Neural cell (in vitro differentiated cells): ENCODE results near the gene MLLT10. TPM values are rescaled to one million over a fixed set of nuclear protein-coding genes. Genes with fewer than 3 reads are reported as not detected.

Source experiments
- H2AFZ ChIP-seq: fragments of 200-600, 300-800 bp; sonication (generic), shearing (Covaris generic); 2 replicates; pipeline ENCODE4 v1.6.0; 2014; ENCODE audit warnings: low read depth, mild to moderate bottlenecking, antibody characterized with exemption, low read length, moderate library complexity
- H3F3A ChIP-seq: fragments of 200-600 bp; shearing (Covaris generic); 2 replicates; pipeline ENCODE4 v1.6.1; 2016; ENCODE audit warnings: mild to moderate bottlenecking, moderate library complexity, mixed read lengths, antibody characterized with exemption, low read length; ENCODE audit not compliant: insufficient read depth, poor library complexity, severe bottlenecking
- H3K27ac ChIP-seq: fragments of 200-600, 300-800 bp; sonication (generic), shearing (Covaris generic); 2 replicates; pipeline ENCODE4 v1.5.1; 2014; ENCODE audit warnings: mild to moderate bottlenecking, low read length, moderate library complexity
- H3K27me3 ChIP-seq: fragments of 300-800, 200-600 bp; sonication (generic), shearing (Covaris generic); 2 replicates; pipeline ENCODE4 v1.6.0; 2014; ENCODE audit warnings: mild to moderate bottlenecking, low read depth, low read length, moderate library complexity; ENCODE audit not compliant: insufficient read depth
- H3K36me3 ChIP-seq: fragments of 300-800, 200-600 bp; sonication (generic), shearing (Covaris generic); 2 replicates; pipeline ENCODE4 v1.5.1; 2014; ENCODE audit warnings: mild to moderate bottlenecking, antibody characterized with exemption, low read length, moderate library complexity; ENCODE audit not compliant: insufficient read depth
- H3K4me2 ChIP-seq: fragments of 300-800, 200-600 bp; sonication (generic), shearing (Covaris generic); 2 replicates; pipeline ENCODE4 v1.6.0; 2014; ENCODE audit warnings: mild to moderate bottlenecking, low read length
- H3K4me3 ChIP-seq: fragments of 300-800, 200-600 bp; sonication (generic), shearing (Covaris generic); 2 replicates; pipeline ENCODE4 v1.5.1; 2014; ENCODE audit warnings: mild to moderate bottlenecking, low read length, moderate library complexity
- H3K79me2 ChIP-seq: fragments of 200-600 bp; shearing (Covaris generic); replicated peaks from 2 replicates; pipeline ENCODE4 v1.6.0; 2014; ENCODE audit warnings: mild to moderate bottlenecking, low read length, moderate library complexity; ENCODE audit not compliant: insufficient read depth
- H3K9ac ChIP-seq: fragments of 300-800, 200-600 bp; sonication (generic), shearing (Covaris generic); 2 replicates; pipeline ENCODE4 v1.6.1; 2016; ENCODE audit warnings: mild to moderate bottlenecking, low read length, mixed read lengths
- H3K9me2 ChIP-seq: fragments of 200-600 bp; shearing (Covaris generic); 2 replicates; pipeline ENCODE4 v1.6.1; 2016; ENCODE audit warnings: mild to moderate bottlenecking, low read length, mixed read lengths; ENCODE audit not compliant: insufficient read depth
- H3K9me3 ChIP-seq: fragments of 200-600, 300-800 bp; sonication (generic), shearing (Covaris generic); 2 replicates; pipeline ENCODE4 v1.6.1; 2016; ENCODE audit warnings: mild to moderate bottlenecking, mixed run types, low read length, moderate library complexity, mixed read lengths
- H4K20me1 ChIP-seq: fragments of 200-600 bp; shearing (Covaris generic); 2 replicates; pipeline ENCODE4 v1.6.1; 2016; ENCODE audit warnings: mild to moderate bottlenecking, mixed run types; ENCODE audit not compliant: insufficient read depth
- EP300 ChIP-seq: fragments of 450-650 bp; conservative IDR thresholded peaks from 2 replicates; pipeline ENCODE4 v1.6.1; 2014; ENCODE audit warnings: antibody characterized with exemption, mild to moderate bottlenecking, moderate library complexity; ENCODE audit not compliant: poor library complexity, severe bottlenecking
- EZH2 ChIP-seq: fragments of 200-600, 300-800 bp; shearing (Covaris generic), sonication (generic); IDR thresholded peaks from 2 replicates; pipeline ENCODE4 v1.6.1; 2014; ENCODE audit warnings: antibody characterized with exemption, low read length, borderline replicate concordance, mild to moderate bottlenecking; ENCODE audit not compliant: insufficient read depth, poor library complexity, severe bottlenecking
- MXI1 ChIP-seq: fragments of 450-650 bp; conservative IDR thresholded peaks from 2 replicates; pipeline ENCODE4 v1.6.1; 2014; ENCODE audit warnings: antibody characterized with exemption, mild to moderate bottlenecking; ENCODE audit not compliant: poor library complexity, severe bottlenecking
- POLR2AphosphoS5 ChIP-seq: IDR thresholded peaks from 2 replicates; pipeline ENCODE4 v1.6.1; 2012
- RAD21 ChIP-seq: fragments of 450-650 bp; conservative IDR thresholded peaks from 2 replicates; pipeline ENCODE4 v1.6.1; 2014; ENCODE audit warnings: antibody characterized with exemption, mild to moderate bottlenecking, moderate library complexity
- SMC3 ChIP-seq: fragments of 450-650 bp; conservative IDR thresholded peaks from 2 replicates; pipeline ENCODE4 v1.6.1; 2014; ENCODE audit warnings: antibody characterized with exemption, mild to moderate bottlenecking, moderate library complexity; ENCODE audit not compliant: poor library complexity
- TAF1 ChIP-seq: IDR thresholded peaks from 2 replicates; pipeline ENCODE4 v1.6.1; 2012; ENCODE audit warnings: low read depth
- polyA plus RNA-seq: library from polyadenylated mRNA; depleted of rRNA; stranded (reverse); fragments of >200 nt; gene quantifications from 2 replicates; pipeline ENCODE4 v1.2.3, GENCODE V29; 2014
- TF ChIP-seq, protein P1 (sequence below): IDR thresholded peaks from 2 replicates; pipeline ENCODE4 v1.6.1; 2012; ENCODE audit warnings: borderline replicate concordance
- TF ChIP-seq, protein P2 (sequence below): fragments of 450-650 bp; IDR thresholded peaks from 2 replicates; pipeline ENCODE4 v1.5.1; 2014; ENCODE audit warnings: antibody characterized with exemption, mild to moderate bottlenecking, moderate library complexity; ENCODE audit not compliant: poor library complexity, severe bottlenecking

The MLLT10 gene
- polyA plus RNA-seq, 1 donor from 2014 or later: 31.0 TPM

DNA sequence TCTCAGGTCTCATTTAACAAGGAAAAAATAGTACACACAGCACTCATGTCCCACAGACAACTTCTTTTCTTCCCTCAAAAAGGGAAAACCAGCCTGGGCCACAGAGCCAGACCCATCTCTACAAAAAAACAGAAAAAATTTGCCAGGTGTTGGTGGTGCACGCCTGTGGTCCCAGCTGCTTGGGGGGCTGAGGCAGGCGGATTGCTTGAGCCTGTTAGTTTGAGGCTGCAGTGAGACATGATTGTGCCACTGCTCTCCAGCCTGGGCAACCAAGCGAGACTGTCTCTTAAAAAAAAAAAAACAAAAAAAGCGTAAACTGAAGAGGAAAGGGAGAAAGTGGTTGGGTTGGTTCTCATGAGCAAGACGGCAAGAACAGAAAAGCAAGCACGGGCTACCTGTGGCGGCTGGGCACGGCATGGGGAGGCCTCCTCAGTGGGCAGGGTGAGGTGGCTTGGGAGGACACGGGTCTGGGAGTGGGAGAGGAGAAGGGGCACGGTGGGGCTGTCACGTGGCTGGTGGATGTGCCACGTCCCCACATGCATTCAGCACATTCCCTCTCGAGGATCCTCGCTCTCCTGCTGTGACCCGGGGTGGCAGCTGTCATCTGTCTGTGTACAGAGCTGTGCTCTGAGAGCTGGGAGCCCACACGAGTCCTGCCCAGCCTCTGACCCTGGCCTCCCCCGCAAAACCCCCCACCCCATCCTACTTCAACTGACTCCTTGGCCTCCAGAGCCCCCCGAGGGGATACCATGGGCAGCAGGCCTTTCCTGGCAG lies 219.7 kb downstream of the MLLT10 start:
- no peaks in the 10 kb centered on the region for H3K9me2 ChIP-seq
- no peaks in the 10 kb centered on the region for H4K20me1 ChIP-seq
- no peaks in the 10 kb centered on the region for H3K36me3 ChIP-seq

DNA sequence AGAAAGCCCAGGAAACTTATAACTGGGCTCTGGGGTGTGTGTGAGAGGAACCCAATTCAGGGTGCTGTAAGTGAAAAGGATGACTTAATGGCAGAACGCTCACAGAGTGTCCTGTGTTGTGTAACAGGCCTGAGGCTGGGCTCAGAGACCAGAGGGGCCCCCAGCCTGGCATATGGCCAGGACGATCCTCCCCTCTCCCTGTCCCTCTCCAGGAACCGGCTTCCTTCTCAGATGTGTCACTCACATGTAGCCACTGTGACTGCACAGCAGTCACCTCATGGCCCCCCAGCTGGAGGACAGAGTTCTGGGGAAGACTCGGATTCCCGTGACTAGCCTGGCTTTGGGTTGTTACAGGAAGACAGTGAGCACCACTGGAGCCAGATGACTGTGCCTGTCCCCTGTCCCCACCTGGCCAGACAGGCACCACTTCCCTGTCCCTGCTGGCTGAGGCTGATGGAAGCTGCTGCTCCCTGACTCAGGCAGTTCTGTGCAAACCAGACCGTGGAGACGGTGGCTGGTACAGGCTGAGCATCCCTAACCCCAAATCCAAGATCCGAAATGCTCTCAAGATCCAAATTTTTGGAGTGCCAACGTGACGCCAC lies 220.5 kb downstream of the MLLT10 start:
- H3K4me2 ChIP-seq: no peak overlapping the region
- H3K27ac ChIP-seq: no peak overlapping the region
- H4K20me1 ChIP-seq: no peaks in the 10 kb centered on the region
- H3K9me3 ChIP-seq: no peaks in the 10 kb centered on the region
- no peaks in the 10 kb centered on the region for H3K9me2 ChIP-seq
- no peaks in the 10 kb centered on the region for H3K79me2 ChIP-seq
- no peak for TF ChIP-seq EP300
- TF ChIP-seq, protein P1, sequence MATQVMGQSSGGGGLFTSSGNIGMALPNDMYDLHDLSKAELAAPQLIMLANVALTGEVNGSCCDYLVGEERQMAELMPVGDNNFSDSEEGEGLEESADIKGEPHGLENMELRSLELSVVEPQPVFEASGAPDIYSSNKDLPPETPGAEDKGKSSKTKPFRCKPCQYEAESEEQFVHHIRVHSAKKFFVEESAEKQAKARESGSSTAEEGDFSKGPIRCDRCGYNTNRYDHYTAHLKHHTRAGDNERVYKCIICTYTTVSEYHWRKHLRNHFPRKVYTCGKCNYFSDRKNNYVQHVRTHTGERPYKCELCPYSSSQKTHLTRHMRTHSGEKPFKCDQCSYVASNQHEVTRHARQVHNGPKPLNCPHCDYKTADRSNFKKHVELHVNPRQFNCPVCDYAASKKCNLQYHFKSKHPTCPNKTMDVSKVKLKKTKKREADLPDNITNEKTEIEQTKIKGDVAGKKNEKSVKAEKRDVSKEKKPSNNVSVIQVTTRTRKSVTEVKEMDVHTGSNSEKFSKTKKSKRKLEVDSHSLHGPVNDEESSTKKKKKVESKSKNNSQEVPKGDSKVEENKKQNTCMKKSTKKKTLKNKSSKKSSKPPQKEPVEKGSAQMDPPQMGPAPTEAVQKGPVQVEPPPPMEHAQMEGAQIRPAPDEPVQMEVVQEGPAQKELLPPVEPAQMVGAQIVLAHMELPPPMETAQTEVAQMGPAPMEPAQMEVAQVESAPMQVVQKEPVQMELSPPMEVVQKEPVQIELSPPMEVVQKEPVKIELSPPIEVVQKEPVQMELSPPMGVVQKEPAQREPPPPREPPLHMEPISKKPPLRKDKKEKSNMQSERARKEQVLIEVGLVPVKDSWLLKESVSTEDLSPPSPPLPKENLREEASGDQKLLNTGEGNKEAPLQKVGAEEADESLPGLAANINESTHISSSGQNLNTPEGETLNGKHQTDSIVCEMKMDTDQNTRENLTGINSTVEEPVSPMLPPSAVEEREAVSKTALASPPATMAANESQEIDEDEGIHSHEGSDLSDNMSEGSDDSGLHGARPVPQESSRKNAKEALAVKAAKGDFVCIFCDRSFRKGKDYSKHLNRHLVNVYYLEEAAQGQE: no peak
- TF ChIP-seq, protein P2, sequence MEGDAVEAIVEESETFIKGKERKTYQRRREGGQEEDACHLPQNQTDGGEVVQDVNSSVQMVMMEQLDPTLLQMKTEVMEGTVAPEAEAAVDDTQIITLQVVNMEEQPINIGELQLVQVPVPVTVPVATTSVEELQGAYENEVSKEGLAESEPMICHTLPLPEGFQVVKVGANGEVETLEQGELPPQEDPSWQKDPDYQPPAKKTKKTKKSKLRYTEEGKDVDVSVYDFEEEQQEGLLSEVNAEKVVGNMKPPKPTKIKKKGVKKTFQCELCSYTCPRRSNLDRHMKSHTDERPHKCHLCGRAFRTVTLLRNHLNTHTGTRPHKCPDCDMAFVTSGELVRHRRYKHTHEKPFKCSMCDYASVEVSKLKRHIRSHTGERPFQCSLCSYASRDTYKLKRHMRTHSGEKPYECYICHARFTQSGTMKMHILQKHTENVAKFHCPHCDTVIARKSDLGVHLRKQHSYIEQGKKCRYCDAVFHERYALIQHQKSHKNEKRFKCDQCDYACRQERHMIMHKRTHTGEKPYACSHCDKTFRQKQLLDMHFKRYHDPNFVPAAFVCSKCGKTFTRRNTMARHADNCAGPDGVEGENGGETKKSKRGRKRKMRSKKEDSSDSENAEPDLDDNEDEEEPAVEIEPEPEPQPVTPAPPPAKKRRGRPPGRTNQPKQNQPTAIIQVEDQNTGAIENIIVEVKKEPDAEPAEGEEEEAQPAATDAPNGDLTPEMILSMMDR: no peak
- no peak for TF ChIP-seq POLR2AphosphoS5
- no peak for TF ChIP-seq RAD21
- no peak for TF ChIP-seq MXI1
- no peak for TF ChIP-seq TAF1
- TF ChIP-seq EZH2: no peak
- TF ChIP-seq SMC3: no peak
- peaks cover 4% of the 10 kb centered on the region for H3K36me3 ChIP-seq
- H3K9ac ChIP-seq: no peak overlapping the region
- H3K27me3 ChIP-seq: no peaks in the 10 kb centered on the region
- no peak overlapping the region for H3K4me3 ChIP-seq
- H2AFZ ChIP-seq: no peak overlapping the region
- H3F3A ChIP-seq: no peaks in the 10 kb centered on the region

More for the DNA sequence above, 219.7 kb downstream of the MLLT10 start:
- no peaks in the 10 kb centered on the region for H3F3A ChIP-seq
- H3K4me2 ChIP-seq: no peak overlapping the region
- TF ChIP-seq MXI1: no peak
- TF ChIP-seq, protein P1: no peak
- TF ChIP-seq EZH2: no peak
- no peak for TF ChIP-seq SMC3
- TF ChIP-seq POLR2AphosphoS5: no peak
- no peaks in the 10 kb centered on the region for H3K9me3 ChIP-seq
- no peaks in the 10 kb centered on the region for H3K27me3 ChIP-seq
- H3K79me2 ChIP-seq: no peaks in the 10 kb centered on the region
- H3K9ac ChIP-seq: no peak overlapping the region
- H3K27ac ChIP-seq: no peak overlapping the region
- H2AFZ ChIP-seq: no peak overlapping the region
- H3K4me3 ChIP-seq: no peak overlapping the region
